ENCODE results near the gene SLC17A4.

DNA sequence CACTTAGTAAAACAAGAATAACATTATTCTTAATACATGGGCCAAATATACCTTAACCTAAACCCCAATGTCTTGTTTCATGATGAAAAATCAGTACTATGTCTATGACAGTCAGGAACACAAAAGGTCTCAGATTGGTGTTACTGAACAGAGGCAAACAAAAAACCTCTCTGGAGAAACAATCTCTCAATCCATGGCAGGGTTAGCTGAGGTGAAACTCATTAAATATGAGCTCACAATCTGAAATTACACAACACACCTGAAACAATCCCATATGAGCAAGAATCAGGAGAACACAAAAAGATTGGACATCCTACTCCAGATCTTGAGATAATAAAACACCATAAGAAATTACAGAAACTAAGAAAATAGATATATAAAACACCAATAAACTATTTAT is 6.5 kb upstream of the SLC17A4 start:
- TF ChIP-seq ZNF777 (CRISPR knock-in tag; IDR thresholded peaks at IDR 0.05) (no peak), EZH2 (conservative IDR thresholded peaks at IDR 0.05; ENCODE audit: low read depth, low read length) (no peak), CHD4 (IDR thresholded peaks at IDR 0.05; ENCODE audit: borderline replicate concordance, low read length) (no peak)

All from HepG2 (cell line).